HG02938 (cell line): ENCODE measurements around the gene NCEH1.

ENCODE experiments used
- ATAC-seq: cut with Tn5 transposase; IDR thresholded peaks from one replicate; pipeline ENCODE4 v1.9.1; 2021; ENCODE audit warnings: mild to moderate bottlenecking, moderate library complexity; ENCODE audit not compliant: unreplicated experiment

The NCEH1 gene

DNA sequence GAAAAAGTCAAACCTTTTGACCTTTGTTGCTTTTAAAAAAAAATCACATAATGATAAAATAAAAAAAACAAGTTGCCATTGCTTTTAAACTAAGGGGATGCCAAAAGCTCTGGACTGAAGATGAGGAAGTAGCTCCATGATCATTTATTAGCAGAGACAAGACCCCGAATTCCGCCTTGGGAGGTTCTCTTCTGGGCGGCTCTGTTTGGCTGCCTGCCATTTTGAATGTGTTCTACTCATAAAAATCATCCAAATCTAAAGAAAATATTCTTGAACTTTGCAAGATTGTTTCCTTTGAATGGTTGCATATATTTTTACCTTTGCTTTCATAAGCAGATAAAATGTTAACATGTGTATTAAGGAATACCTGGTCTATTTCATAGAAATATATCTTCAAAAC is 63.8 kb downstream of the NCEH1 start:
- ATAC-seq = no peak

- ATAC-seq = no peak
These were observed 64.3 kb downstream of the NCEH1 start for GRCh38 chr3:172646439-172647015.

GRCh38 chr3:172644258-172644657 is 66.6 kb downstream of the NCEH1 start:
- ATAC-seq = no peak

DNA sequence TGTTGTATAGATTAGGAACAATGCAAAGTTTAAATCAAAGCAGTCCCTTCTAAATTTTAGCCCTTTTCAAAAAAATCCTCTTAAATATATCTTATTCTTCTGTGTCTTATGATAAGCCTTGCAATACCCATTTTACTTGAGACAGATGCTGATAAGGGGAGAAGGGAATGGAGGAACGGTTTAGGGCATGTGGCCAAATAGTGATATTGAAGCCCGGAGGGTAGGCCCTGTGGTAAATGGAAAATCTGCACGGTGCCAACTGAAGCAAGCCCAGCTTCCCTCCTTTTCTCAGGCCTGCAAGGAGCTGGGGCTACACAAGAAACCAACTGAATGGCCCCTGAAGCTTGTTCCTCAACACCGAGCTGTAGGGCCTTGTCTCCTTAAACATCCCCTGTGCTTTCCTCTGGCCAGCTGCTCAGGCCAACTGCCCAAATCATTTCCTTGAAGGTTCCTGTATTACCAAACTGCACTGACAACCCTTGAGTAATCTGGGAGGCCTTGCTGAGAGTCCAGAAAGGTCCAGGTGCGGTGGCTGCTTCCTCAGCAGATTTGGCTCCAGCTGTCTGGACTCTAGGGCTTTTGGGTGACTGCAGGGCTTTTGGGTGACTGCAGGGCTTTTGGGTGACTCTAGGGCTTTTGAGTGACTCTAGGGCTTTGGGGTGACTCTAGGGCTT is 67.2 kb downstream of the NCEH1 start:
- no peak for ATAC-seq

DNA sequence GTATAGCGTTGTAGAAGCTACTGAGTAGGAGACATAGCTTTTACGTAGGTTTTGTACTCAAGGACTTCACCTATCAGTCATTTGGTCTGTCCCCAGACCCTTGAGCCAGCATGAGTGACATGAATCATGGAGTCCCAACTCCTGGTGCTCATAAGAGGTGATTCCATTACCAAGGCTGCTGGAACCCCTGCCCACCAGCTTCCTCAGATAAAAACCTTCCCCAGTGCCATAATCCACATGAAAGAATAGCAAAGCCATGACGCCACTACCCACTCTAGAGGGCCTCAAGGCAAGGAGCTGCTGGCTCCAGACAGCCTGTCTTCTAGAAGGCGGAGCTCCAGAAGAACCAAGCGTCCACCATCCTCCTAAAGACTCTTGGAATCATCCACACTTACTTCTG is 69.6 kb downstream of the NCEH1 start:
- ATAC-seq = no peak

DNA sequence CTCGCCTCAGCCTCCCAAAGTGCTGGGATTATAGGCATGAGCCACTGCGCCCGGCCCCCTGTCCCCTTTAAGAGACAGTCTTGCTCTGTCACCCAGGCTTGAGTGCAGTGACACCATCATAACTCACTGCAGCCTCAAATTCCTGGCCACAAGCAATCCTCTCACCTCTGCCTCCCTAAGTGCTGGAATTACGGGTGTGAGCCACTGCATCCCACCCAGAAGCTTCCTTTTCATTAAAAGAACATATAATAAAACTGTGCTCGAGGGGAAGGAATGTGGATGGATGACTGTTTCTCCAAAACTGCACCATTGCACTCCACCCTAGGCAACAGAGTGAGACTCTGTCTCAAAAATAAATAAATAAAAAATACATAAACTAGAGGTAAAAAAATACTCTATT is 70.1 kb downstream of the NCEH1 start:
- no peak for ATAC-seq

- peak; percentile 99 for ATAC-seq
These were observed 75.3 kb downstream of the NCEH1 start for GRCh38 chr3:172635588-172635987.

DNA sequence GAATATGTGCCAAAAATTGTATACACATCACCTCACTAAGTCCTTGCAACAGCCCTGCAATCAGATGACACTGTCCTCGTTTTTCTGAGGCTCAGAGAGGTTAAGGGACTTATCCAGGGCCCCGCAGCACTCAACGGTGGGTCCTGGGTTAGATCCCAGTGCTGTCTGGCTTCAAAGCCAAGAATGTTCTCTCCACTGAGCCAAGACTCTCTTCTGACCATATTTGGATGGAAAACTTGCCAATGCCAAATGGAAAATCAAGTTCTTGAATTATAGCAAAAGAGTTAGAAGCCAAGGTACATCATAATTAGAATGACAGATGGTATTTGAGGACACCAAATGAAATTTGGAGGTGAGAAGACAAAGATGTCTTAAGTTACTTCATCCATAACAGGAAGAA is 75.9 kb downstream of the NCEH1 start:
- ATAC-seq = no peak

DNA sequence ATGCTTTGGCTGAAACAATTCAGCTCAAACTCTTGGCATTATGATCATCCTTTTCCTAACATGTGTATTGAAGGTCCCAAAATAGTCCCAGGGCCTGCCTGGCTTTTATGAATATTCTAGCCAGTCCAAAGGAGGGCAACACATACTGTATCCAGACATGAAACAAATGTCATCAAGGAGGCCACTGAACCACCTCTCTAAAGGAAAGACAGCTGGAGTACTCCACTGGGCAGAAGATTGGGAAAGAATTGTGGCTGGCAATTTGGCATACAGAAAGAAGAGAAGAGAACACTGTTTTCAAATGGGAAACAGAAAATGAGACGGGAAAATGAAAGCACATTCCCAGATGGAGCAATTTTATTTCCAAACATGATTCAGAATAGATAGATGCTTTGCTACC is 80.6 kb downstream of the NCEH1 start:
- no peak for ATAC-seq

DNA sequence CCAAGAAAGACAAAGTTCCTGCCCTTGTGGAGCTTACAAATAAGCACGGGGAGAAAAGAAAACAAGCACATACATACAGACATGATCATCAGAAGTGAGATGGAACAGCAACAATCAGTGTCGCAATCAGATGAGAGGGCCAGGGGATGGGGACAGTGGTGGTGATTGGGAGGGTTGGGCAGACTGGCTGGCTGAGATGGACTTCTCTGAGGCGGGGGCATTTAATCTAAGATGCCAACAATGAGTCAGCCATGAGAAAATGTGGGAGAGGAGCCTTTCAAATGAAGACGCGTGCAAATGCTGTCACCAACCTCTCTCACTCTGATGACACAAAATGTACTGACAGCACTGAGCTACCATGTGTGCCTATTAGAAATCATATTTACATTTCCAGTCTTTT is 81.4 kb downstream of the NCEH1 start:
- ATAC-seq = no peak

DNA sequence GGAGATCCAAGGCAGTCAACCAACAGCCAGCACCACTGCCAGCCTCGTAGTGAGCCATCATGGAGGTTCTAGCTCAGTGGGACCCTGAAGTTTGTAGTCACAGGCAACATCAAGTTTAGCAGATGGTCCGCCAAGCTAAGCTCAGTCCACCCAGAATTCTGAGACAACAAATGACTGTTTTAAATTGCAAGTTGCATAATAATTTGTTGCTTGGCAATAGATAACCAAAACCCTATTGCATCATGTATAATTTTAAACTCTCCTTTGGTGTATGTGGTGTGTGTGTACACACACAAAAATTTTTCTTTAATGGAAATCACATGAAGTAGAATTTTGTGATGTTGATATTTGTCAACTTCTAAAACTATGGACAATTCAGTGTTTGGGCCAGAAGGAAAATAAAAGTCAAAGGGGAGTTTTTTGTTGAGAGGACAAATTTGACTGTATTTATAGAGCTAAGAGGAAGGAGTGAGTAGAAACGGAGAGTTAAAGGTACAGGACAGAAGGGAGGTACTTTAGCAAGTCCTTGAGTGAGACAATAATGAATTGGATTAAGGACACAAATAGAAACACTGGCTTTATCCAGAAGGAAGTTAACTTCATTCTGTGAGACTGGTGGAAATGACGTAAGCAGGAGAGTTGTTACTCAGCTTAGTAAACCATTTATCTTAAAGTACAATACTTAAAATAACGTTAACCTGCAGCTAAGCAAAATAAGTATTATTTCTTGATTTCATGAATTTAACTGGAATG is 83.6 kb downstream of the NCEH1 start:
- ATAC-seq = no peak

GRCh38 chr3:172626021-172626640 is 84.7 kb downstream of the NCEH1 start:
- no peak for ATAC-seq

DNA sequence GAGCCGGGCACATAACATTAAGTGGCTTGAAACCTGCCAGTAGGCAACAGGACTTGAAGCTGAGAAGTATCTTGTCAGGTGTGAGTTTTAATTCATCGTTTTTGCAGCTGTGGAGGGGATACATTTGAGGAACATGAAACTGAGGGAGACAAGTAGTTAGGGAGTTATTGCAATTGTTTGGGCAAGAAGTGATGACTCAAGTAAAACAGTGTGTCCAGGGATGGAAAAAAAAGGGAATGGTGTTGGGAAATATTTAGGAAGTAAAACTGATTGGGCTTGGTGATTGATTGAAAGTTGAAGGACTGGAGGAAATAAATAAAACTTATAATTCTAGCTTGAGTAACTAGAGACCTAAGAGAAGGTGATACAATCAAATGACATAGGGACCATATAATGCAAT is 85.5 kb downstream of the NCEH1 start:
- no peak for ATAC-seq

GRCh38 chr3:172624999-172625398 is 85.9 kb downstream of the NCEH1 start:
- ATAC-seq = no peak

DNA sequence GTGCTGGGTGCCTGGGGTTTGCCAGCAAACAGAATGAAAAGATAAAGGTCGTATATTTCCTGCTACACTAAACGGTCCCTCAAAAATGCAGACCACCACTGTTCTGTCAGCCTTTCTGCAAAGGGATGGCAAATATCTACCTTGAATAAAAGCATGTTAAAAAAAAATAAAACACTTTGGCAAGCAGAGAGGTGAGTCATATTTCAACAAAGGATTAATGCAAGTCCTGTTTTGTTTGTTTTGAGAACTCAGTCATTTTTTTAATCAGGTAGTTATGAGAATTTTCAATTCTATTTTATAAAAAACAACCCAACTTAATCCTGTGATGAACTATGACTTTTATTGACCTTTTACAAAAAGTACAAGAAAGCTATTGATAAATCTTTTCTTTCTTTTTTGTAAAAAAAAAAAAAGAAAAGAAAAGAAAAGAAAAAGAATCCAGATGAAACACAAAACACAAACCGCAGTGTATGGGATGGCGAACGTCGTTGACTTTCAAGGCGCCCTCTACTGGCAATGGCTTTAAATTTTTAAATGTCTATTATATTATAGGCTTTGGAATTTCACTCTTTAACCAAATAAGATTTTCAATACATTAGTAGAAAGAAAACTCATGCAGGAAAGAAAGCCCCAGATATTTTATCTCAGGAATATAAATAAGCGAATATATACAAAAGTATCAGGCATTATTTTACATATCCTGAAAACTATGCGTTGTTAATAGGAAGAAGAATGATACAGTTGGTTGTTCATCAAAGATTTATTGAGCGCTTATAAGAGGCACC is 87.8 kb downstream of the NCEH1 start:
- no peak for ATAC-seq

DNA sequence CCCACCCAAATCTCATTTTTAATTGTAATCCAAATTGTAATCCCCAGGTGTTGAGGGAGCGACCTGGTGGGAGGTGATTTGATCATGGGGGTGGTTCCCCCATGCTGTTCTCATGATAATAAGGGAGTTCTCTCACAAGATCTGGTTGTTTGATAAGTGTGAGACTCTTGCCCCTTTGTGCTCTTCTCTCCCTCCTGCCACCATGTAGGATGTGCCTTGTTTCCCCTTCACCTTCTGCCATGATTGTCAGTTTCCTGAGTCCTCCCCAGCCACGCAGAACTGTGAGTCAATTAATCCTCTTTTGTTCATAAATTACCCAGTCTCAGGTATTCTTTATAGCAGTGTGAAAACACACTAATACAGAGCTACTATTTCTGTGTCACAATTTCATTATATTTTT is 88.7 kb downstream of the NCEH1 start:
- no peak for ATAC-seq

GRCh38 chr3:172617976-172618375 is 92.9 kb downstream of the NCEH1 start:
- ATAC-seq = no peak

GRCh38 chr3:172617013-172617706 is 93.7 kb downstream of the NCEH1 start:
- ATAC-seq = no peak

DNA sequence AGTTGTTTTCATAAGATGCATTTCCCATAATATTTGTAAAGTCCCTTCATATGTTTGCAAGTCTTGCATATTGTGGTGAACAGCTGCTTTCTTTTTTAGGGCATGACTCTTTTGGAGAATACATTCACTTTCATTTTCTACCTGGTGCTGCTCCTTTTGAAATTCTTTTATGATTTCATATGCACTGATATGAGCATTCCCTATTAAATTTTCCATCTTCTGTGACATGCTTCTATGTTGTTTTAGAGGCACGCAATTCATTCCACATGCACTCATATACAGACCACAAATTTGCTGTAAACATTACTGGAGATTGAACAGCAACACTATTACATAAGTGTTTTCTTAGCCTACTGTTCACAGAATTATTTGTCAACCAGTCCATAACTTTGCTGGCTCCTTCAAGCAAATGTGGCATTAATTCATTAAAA is 94.8 kb downstream of the NCEH1 start:
- ATAC-seq = no peak

- no peak for ATAC-seq
These were observed 95.6 kb downstream of the NCEH1 start for GRCh38 chr3:172615296-172615695.
